HEK293T (cell line): Measurements from ENCODE around the gene CFD.

ENCODE experiments used
- BHLHE40 ChIP-seq: fragments of 450-650 bp; IDR thresholded peaks from 2 replicates; pipeline ENCODE4 v1.6.1; 2016; ENCODE audit warnings: mild to moderate bottlenecking, moderate library complexity, borderline replicate concordance
- NFRKB ChIP-seq: fragments of 450-650 bp; IDR thresholded peaks from 2 replicates; pipeline ENCODE4 v1.6.1; 2016; ENCODE audit warnings: mild to moderate bottlenecking, moderate library complexity
- SP1 ChIP-seq: fragments of 450-650 bp; IDR thresholded peaks from 2 replicates; pipeline ENCODE4 v1.6.1; 2017
- SUZ12 ChIP-seq: fragments of 450-650 bp; IDR thresholded peaks from 2 replicates; pipeline ENCODE4 v1.6.1; 2016; ENCODE audit warnings: mild to moderate bottlenecking
- ZNF384 ChIP-seq: fragments of 450-650 bp; IDR thresholded peaks from 2 replicates; pipeline ENCODE4 v1.6.1; 2016

DNA sequence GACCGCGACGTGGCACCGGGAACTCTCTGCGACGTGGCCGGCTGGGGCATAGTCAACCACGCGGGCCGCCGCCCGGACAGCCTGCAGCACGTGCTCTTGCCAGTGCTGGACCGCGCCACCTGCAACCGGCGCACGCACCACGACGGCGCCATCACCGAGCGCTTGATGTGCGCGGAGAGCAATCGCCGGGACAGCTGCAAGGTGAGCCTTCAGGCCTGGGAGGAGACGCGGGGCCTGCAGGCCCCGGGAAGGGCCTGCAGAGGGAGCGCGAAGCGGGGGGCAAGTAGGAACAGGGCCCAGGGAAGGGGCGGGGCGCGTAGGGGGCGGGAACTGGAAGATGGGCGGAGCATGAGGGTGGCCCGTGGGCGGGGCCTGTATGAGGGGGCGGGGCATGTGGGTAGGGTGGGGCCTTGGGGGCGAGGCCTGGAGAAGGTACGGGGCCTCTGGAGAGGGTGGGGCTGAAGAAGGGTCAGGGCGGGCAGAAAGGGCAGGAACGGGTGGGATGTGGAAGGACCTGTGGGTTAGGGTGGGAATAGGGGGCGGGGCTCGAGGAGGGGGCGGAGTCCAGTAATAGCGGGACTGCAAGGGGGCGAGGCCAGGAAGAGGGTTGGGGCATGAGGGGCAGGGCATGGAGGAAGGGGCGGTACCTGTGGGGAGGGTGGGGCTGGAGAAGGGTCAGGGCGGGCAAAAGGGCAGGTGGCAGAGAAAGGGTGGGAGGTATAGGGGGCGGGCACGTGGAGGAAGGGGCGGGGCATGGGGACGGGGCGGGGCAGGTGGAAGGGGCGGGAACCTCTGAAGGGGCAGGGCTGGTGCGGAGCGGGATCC lies 2.5 kb downstream of the CFD start:
- no peak for TF ChIP-seq BHLHE40
- no peak for TF ChIP-seq SP1
- TF ChIP-seq NFRKB: no peak
- TF ChIP-seq ZNF384: no peak
- TF ChIP-seq SUZ12: no peak
